Activated gamma-delta T cell treated with anti-CD3 and anti-CD28 coated beads, Interleukin-2, amount 50 U/mL, for 16 hours (primary cell): Measurements from ENCODE around the gene MTMR10.

Experiments used
- DNase-seq: peaks from one replicate; pipeline ENCODE4 v3.0.0-alpha.2; 2020; ENCODE audit warnings: low read depth

Gene MTMR10, protein sequence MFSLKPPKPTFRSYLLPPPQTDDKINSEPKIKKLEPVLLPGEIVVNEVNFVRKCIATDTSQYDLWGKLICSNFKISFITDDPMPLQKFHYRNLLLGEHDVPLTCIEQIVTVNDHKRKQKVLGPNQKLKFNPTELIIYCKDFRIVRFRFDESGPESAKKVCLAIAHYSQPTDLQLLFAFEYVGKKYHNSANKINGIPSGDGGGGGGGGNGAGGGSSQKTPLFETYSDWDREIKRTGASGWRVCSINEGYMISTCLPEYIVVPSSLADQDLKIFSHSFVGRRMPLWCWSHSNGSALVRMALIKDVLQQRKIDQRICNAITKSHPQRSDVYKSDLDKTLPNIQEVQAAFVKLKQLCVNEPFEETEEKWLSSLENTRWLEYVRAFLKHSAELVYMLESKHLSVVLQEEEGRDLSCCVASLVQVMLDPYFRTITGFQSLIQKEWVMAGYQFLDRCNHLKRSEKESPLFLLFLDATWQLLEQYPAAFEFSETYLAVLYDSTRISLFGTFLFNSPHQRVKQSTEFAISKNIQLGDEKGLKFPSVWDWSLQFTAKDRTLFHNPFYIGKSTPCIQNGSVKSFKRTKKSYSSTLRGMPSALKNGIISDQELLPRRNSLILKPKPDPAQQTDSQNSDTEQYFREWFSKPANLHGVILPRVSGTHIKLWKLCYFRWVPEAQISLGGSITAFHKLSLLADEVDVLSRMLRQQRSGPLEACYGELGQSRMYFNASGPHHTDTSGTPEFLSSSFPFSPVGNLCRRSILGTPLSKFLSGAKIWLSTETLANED

DNA sequence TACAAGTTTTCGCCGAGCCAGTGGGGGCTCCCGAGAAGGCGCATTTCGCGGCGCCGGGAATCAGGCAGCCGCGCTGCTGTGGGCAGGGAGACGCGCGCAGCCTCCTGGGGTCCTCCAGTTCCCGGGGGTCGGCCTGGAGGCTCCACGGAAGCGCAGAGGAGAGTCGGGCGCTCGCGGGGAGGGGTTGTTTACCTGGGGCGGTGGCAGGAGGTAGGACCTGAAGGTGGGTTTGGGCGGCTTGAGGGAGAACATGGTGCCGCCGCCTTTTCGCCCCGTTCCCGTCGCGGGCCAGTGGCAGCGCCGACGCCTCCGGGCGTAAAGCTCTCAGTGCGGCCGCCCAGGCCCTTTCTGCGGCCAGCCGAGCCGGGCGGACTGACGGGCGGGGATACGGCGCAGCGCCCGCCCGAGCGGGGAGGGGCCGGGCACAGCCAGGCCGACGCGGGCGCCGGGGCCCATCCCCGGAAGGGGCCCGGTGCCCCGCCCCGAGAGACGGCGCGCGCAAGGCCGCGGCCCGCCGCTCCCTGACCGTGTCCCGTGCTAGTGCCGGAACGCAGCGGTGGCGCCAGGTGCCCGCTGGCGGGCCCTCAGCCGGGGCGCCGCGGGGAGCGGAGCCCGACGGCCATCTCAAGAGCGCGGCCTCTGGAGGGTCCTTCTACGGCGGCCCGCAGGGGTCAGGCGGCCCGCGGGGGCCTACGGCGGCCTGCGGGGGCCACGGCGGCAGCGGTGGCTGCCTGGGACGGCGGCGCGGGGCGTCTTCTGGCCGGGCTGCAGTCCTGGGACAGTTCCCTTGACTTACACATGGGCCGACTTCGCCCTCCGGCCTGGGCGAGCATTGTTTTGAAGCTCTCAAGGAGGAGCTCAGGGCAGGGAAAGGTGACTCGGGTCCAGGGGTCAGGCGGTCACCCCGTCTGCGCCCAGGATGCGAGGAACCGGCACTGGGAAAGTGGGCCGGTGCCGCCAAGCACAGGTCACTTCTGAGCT is at the start of gene MTMR10:
Gene MTMR10 (minus strand): TSS at position 374 of the 981 bp plus-strand sequence. CDS start 122 bp downstream, at position 252.
- peak; percentile 48 for DNase-seq

DNA sequence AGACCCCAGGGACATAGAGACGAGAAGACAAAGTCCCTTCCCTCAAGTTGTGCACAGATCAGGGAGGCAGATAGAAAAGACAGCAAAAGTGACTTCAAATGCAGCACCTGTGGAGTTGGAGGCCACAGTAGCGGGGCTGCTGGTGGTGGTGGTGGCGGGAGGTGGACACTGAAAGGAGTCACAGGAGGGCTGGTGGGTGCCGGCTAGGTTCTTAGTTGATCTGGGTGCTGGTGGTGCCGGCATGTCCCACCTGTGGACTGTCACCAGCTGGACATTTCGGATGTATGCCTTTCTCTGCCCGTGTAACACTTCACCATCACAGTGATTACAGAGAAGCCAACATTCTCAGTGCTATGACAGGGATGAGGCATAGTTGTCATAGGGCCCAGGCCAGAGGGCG is 49.2 kb upstream of the MTMR10 start:
- no peak for DNase-seq

DNA sequence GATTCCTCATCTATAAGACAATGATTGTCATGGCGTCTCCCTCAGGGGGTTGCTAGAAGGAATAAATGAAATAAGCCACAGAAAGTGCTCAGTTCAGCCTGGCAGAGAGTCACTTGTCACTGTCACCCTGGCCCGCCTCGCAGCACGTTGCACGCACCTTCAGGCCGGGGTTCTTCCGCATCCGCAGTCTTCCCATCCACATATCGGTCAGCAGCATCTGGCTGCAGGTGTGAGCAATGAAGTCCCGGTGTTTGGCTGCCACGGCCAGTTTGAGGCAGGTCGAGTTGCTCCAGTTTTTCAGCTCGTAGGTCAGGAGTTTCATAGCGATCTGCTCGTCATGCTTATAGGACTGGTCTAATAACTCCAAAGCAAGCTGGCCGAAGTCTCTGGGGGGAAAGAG is 48.5 kb upstream of the MTMR10 start:
- no peak for DNase-seq

DNA sequence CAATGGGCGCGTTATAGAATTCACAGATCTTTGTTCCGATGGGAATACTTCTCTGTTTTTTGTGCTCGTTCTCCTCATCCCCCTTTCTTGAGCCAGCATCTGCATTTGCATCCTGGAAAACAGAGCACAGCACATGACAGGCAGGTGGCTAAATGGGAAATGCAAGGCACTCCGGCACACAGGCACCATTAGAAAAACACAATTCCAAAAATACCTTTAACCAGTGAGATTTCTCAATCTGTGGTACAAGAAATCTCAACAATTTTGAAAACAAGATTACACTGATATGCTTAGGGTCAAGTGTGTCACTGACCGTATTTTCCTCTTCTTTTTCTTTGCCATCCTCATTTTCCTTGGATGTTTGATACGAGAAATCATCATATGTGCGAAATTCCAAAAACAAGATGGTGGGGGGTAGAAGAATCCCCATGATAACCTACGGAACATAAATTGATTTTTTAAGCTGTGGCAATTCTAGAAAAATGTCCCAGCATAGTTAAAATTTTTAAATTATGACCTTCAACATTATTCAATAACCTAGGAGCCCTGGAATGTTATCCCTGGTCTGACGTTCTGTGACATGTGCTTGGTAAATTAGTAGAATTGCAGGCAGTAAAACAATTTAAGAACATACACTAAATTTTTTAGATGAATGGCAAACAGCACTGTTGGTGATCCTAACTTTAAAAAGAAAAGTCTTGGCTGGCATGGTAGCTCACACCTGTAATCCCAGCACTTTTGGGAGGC is 46.5 kb upstream of the MTMR10 start:
- DNase-seq = no peak

DNA sequence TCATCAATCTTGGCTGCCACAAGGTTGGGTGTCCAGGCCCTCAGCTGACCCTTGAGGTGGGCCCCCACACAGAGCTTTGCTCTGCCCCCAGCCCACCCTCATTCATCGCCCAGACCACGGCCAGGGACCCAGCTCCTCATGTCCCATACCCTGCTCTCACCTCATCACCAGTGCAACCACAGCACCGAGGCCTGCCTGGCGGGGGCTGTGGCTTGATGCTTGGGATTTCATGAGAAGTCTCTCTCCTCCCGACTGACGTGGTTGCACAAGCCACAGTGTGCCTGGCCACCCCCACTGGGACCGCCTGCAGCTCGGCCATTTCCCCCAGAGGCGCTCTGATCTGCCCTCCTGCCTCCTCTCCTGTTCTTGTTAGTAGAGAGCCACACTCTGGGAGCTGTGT is 45.4 kb upstream of the MTMR10 start:
- no peak for DNase-seq

DNA sequence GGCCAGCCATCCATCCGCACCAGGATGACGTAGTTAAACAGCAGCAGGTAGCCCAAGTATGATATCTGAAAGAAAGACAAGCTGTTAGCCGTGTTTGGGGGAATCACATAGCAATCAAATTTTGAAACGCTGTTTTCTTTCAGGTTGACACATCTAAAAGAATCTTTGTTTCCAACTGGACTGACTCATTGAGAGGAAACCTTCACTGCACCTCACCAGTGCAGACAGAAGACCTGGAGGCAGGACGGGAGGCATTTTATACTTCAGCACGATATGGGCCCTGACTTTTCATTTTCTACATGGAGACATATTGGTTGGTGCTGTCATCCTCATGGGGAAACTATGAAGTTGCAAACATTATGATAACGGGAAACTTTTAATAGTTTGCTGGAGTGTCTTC is 44.2 kb upstream of the MTMR10 start:
- no peak for DNase-seq

DNA sequence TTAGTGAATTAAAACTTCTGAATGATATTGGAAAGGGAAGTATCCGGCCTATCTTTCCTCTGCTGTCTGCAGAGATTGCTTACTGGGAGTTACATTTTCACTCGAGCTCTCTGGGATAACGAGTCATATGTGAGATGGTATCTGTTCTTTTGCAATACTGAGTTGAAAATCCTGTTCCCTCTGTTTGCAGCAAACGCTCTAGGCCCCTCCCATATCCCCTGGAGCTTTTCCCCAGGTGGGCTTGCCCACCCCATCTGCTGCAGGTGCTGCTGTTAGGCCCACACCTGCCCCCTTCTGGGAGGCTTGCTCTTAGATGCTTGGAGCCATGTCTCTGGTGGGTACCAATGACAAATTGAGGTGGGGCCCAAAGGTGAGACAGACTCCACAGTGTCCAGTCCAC is 42.7 kb upstream of the MTMR10 start:
- no peak for DNase-seq

DNA sequence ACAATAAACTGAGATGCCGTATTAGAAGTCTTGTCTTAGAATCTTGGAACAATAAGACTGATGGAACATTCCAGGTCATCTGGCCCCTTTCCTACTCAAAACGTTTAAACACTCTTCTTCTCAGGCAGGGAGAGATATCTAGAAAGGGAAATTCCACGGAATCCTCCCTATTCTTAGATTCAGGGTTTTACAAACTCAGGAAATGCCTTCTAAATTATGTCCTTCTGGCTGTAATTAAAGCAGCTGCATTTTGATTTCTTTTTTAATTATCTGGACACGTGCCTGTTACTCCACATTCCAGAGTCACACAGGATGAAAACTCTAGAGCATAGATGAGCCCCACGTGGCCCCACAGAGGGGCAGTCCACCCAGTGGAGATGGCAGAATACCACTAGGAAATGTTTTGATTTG is 41.5 kb upstream of the MTMR10 start:
- DNase-seq = no peak

DNA sequence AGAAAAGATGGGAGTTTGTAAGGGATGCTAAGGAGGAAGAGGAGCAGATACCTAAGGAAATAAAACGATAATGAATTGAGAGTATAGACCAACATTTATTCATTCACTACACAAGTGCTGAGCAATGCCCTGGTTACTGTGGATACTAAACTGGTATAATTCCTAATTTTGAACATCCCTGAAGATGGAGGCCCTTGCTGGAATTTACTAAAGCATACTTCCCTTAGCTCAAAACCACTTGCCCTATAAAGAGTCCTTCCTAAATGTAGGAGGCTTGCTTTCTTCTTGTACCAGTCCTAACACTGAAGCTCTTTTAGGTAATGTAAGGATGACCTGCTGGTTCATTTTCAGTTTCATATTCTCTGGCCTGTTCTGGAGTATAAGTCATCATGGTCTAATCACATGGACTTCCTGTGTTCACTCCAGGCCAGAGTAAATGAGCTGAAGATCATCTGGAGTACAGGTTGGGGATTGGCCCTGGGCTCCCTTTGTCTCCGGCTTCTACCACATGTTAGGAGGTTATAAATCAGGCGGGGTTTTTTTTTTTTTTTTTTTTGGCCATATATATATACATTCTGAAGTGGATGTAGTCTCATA is 40.1 kb upstream of the MTMR10 start:
- DNase-seq = no peak

DNA sequence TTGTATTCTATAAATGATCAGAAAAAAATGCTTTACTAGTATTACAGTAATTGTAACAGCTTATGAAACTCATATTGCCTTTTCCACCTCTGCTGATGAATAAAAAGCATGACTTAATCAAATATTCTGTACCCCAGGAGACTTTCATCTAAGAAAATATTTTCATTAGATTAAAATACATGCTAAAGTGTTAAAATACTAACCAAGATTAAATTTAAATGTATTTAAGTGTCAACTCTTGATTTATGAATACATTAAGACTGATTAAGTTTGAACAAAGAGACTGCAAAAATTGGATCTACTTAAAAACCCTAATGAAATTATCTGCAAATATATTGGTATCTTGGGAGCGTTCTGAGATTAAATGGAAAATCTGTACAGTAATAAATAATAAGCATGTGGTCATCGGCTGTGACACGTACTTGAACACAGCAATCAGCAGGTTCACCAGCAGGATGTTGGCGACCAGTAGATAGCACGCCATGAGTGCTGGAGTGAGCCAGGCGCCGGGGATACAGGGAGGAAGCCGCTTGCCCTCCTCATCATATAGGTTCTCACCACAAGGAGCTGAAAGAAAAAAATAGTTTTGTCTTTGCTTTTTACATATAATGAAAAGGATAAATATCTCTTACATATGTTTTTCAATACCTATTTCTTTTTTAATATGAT is 36.6 kb upstream of the MTMR10 start:
- DNase-seq = no peak

DNA sequence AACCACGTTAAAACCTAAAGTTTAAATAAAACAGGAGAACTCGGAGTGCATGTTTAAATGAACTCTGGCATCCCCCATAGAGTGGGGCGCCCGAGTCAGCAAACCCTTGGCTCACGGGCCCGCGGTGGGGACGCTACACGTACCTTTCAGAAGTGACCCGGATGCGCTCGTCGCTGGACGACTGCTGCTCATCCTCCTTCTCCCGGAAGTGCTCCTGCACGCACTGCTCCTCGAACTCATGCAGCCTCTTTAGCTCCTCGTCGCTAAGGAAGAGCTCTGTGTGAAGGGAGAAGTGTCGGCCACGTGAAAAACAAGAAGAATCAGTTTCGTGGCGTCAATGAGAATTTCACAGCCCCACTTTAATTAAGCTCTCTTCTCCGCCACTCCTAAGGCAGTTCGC is 34.6 kb upstream of the MTMR10 start:
- no peak for DNase-seq

DNA sequence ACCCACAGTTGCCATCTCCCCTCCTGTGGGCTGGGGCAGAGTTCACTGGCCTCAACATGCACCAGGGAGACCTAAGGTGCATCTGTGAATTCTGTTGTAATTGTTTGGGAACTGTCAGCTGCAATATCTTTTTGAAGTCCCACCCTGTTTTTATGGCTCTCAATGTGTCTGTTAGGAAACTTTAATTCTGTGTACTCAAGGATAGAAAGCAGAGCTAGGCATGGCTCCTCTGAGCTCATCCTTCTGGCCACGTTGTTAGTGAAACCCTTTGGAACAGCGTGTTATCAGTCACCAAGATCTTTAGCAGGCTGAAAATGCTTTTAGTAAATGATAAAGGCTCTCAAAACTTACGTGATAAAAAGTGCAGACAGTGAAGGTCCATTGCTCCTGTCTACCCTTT is 33.6 kb upstream of the MTMR10 start:
- no peak for DNase-seq

DNA sequence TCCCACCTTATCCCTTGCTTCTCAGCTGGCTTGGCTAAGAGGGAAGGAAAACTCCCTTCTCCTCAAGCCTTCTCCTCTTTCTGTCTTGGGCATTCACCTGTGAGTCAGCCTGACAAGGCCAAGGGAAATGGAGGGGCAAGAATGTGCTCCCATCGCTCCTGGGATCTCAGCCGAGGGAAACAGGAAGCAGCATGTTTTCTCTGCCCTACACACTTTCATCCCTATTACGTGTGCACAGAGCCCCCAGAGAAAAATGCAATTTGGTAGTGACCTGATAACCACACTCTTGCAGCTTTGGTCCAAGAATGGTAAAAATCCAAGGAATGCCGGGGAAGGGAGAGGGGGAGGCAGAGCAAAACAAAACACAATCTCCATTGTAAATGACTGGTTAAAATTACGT is 32.9 kb upstream of the MTMR10 start:
- DNase-seq = no peak

DNA sequence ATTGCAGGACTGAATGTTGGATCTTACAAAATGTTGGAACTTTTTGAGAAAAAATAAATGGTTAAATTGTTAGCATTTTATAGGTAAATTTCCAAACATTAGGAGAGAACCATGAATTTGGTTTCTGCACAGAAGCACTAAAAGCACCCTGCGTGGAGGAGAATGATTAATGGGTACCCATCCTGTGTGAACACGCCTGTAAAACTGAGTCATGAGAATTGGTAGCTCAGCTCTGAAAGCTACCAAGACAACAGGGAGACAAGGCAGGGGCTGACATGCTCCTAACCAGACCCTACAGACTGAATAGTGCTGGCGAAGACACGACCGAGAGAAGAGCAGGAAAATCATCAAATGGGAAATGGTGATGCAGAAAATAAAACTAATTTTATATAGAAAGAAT is 32.4 kb upstream of the MTMR10 start:
- no peak for DNase-seq

DNA sequence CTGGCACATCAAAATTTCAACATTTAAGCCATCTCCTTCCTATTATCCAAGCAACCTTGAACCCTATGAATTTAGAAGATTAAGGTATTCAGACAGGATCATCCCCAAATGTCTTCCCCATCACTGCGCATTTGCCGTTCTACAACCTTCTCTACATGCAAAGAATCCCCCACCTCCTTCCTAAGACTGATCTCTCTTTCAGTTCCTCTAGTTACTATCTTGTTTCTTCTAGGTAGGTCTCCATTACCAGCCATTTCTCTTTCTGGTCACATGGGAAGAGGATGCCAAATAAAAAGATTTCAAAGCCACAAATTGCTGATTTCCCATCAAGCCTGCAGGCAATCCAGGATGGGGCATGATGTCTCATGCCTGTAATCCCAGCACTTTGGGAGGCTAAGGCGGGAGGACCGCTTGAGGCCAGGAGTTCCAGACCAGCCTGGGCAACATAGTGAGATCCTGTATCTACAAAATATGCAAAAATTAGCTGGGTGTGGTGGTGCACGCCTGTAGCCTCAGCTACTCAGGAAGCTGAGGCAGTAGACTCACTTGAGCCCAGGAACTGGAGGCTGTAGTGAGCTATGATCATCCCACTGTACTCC is 29.7 kb upstream of the MTMR10 start:
- no peak for DNase-seq

DNA sequence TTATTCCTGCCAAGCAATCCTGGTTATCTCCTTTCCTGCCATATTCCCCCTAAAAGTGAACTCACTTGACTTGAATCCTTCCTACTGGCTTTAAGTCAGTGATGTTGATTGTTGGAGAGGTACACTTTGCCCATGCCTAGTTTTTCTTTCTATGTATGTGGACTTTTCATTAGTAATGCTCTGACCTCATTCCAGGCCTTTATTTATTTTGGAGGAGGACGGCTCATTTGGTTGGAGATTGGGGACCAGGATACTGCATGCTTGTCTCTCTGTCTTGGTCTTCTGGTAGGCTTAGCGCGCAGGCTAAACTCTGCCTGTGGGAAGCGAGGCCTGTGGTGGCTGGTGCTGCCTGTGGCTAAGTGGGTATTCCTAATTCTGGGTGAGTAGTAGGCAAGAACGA is 29.1 kb upstream of the MTMR10 start:
- no peak for DNase-seq

DNA sequence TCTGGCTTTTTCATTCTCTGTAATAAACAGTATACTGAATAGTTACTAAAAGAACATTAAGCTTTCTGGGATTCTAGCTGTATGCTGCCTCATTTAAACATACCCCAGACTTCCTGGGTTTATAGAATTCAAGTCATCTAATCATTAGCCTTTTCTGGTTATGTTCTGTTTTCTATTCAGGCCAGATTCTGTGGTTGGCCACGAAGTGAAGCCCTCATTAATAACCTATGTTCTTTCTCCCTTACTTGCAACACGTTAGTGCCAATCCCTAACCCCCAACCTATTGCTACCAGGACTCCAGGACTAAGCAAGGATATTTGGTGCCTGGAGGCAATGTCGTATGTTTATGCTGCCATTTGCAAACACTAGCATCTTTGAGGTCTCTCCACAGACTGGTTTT is 28.6 kb upstream of the MTMR10 start:
- no peak for DNase-seq

DNA sequence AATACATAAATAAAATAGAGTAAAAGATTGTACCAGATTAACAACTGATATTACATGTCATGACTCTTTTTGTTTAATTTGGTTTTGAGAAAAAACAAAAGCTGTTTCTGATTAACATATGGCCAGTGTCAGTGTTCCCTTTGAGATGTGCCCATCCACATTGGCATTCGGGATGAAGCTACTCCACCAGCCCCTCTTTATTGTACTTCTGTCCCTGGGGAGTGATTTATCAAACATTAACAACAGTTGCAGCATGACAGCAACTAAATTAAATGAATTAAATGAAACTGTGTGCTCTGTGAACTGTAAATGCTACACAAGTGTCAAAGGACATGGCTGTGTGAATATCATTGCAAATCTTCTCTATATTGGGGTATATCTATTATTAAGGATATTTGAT is 25.9 kb upstream of the MTMR10 start:
- no peak for DNase-seq

DNA sequence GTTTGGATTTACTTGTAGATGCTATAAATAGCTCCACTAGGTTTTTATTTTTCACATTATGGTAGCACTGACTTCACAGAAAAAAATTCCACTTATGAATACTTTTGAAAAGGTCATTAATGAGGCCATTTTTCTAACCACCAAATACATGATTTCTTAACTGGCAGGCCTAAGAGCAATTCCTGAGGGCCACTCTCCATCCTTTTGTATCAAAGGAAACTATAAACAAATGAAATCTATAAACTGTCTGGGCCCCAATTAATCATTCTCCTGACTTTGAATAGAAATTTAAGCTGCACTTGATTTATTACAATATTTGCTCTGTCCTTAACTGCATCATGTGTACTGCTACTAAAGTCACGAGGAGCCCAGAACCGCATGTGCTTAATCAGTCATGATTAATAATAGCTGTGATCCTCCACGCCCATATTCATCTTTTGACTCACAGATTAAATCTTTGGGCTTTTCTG is 25.1 kb upstream of the MTMR10 start:
- DNase-seq = no peak

DNA sequence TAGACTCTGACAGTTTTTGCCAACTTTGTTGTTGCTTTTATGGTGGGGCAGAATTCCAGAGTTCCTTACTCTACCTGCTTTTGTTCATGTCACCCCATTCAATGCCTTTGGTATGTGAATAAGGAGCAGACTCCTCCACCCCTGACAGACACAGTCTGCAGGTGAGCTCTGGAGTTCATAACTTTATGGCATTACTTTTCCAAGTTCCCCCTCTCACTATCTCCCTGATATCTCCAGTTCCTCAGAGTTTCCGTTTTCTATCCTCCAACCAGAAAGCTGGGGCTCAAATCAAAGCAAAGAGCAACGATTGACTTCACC is 23.1 kb upstream of the MTMR10 start:
- DNase-seq = no peak
